Measurements from ENCODE around the gene UCKL1.

- TF ChIP-seq PKNOX1 (IDR thresholded peaks at IDR 0.05), result no peak
- no peak for TF ChIP-seq FOXM1 (IDR thresholded peaks at IDR 0.05; ENCODE audit: borderline replicate concordance)
- TF ChIP-seq BHLHE40 (IDR thresholded peaks at IDR 0.05; ENCODE audit: borderline replicate concordance), result no peak
These were observed 59.7 kb downstream of the UCKL1 start for GRCh38 chr20:63896264-63897105.
